ENCODE data around the gene ORC5. TPM values are rescaled to one million over a fixed set of nuclear protein-coding genes. Genes with fewer than 3 reads are reported as not detected.

Gene ORC5
- polyA plus RNA-seq, 1 donor from 2014 or later: 16.9 TPM

DNA sequence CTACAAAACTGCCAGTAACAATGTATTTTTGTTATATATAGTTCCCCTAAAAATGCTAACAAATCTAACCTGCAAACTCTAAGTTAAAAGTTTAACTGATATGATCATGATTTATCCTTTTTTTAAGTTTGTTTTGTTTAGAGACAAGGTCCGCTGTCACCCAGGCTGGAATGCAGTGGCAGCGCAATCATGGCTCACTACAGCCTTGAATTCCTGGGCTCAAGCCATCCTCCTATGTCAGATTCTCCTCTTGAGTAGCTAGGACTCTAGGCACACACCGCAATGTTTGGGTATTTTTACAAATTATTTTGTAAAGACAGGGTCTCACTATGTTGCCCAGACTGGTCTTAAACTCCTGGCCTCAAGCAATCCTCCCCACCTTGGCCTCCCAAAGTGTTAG is 46.6 kb downstream of the ORC5 start:
- peaks cover 0 to 1% (median 0%) of the 10 kb centered on the region in 3 donors for H3K9me3 Mint-ChIP-seq
- peaks cover 0 to 5% (median 0%) of the 10 kb centered on the region in 3 donors for H3K4me1 Mint-ChIP-seq
- no peaks in the 10 kb centered on the region for H3K27me3 Mint-ChIP-seq
- H3K27ac Mint-ChIP-seq: peak overlapping the region in 1 of 3 donors; percentile 72
- H3K36me3 Mint-ChIP-seq: peaks cover 3% of the 10 kb centered on the region
- H3K4me3 Mint-ChIP-seq: no peak overlapping the region

- Mint-ChIP-seq H3K27ac (no peak overlapping the region), H3K36me3 (peaks cover 3% of the 10 kb centered on the region), H3K27me3 (no peaks in the 10 kb centered on the region), H3K4me1 (peaks cover 0 to 5% (median 0%) of the 10 kb centered on the region in 3 donors), H3K4me3 (no peak overlapping the region), H3K9me3 (peaks cover 0 to 1% (median 0%) of the 10 kb centered on the region in 3 donors)
Measured at GRCh38 chr7:104160375-104160774, 47.4 kb downstream of the ORC5 start.

- Mint-ChIP-seq H3K36me3 (peaks cover 6% of the 10 kb centered on the region), H3K9me3 (peaks cover 0 to 1% (median 0%) of the 10 kb centered on the region in 3 donors), H3K27ac (no peak overlapping the region), H3K4me3 (no peak overlapping the region), H3K4me1 (peaks cover 0 to 5% (median 0%) of the 10 kb centered on the region in 3 donors), H3K27me3 (no peaks in the 10 kb centered on the region)
Measured at GRCh38 chr7:104156842-104157277, 51.0 kb downstream of the ORC5 start.

- Mint-ChIP-seq H3K4me1 (peaks cover 0 to 2% (median 0%) of the 10 kb centered on the region in 3 donors), H3K4me3 (no peak overlapping the region), H3K27ac (no peak overlapping the region), H3K9me3 (no peaks in the 10 kb centered on the region), H3K36me3 (peaks cover 4% of the 10 kb centered on the region), H3K27me3 (no peaks in the 10 kb centered on the region)
Measured at GRCh38 chr7:104153287-104153686, 54.5 kb downstream of the ORC5 start.

DNA sequence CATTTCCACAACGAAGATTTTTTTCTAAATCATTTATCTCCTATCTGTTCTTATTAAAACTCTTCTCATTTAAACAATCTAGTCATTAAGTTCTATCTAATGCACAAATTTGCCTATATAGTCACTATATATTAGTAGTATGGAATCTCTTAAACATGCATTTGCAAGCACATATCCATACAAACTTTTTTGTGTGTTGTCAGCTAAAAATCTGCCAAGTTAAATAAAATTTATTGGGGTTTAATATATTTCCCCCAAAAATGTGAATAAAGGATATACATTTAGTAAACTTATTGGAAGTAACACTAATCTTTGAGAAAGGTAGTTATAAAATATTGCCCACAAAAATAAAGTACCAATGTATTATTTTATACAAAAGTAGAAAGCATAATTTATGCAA is 55.3 kb downstream of the ORC5 start:
- no peaks in the 10 kb centered on the region for H3K27me3 Mint-ChIP-seq
- H3K4me1 Mint-ChIP-seq: peaks cover 0 to 2% (median 0%) of the 10 kb centered on the region in 3 donors
- H3K36me3 Mint-ChIP-seq: peaks cover 4% of the 10 kb centered on the region
- H3K4me3 Mint-ChIP-seq: no peak overlapping the region
- no peak overlapping the region for H3K27ac Mint-ChIP-seq
- no peaks in the 10 kb centered on the region for H3K9me3 Mint-ChIP-seq

- no peaks in the 10 kb centered on the region for H3K4me1 Mint-ChIP-seq
- H3K36me3 Mint-ChIP-seq: peaks cover 12% of the 10 kb centered on the region
- H3K27me3 Mint-ChIP-seq: no peaks in the 10 kb centered on the region
- no peak overlapping the region for H3K27ac Mint-ChIP-seq
- H3K4me3 Mint-ChIP-seq: no peak overlapping the region
- no peaks in the 10 kb centered on the region for H3K9me3 Mint-ChIP-seq
Measured at GRCh38 chr7:104150470-104150869, 57.3 kb downstream of the ORC5 start.

DNA sequence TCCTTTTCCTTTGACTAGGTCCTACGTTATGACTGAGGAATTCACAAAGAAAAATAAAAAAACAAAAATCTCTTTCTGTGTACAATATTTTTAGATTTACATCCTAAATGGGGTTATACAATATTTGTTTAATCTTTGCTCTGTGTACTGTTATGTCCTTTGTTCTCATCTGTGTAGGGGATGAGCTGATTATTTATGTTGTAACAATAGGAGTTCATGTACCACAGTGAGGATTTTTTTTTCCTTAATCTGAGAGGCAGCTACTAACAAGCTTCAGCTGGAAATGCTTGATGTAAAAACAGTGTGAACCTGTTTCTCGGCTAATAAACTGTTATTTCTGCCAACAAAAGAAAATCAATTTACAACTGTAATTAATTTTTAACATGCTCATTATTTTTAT is 58.0 kb downstream of the ORC5 start:
- H3K27me3 Mint-ChIP-seq: no peaks in the 10 kb centered on the region
- H3K9me3 Mint-ChIP-seq: no peaks in the 10 kb centered on the region
- no peak overlapping the region for H3K4me3 Mint-ChIP-seq
- H3K36me3 Mint-ChIP-seq: peaks cover 12% of the 10 kb centered on the region
- H3K4me1 Mint-ChIP-seq: no peaks in the 10 kb centered on the region
- no peak overlapping the region for H3K27ac Mint-ChIP-seq

DNA sequence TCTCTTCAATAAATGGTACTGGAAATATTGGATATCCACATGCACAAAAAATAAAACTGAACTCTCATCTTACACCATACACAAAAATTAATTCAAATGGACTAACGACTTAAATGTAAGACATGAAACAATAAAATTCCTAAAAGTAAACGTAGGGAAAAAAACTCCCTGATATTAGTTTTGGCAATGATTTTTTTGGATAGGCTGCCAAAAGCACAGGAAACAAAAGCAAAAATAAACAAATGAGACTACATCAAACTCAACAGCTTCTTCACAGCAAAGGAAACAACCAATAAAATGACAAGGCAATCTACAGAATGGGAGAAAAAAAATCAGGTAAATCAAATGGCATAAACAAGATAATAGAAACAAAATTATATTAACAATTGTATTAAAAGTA is 65.7 kb downstream of the ORC5 start:
- Mint-ChIP-seq H3K9me3 (no peaks in the 10 kb centered on the region), H3K27me3 (no peaks in the 10 kb centered on the region), H3K36me3 (peaks cover 10% of the 10 kb centered on the region), H3K4me3 (no peak overlapping the region), H3K4me1 (no peaks in the 10 kb centered on the region), H3K27ac (no peak overlapping the region)

DNA sequence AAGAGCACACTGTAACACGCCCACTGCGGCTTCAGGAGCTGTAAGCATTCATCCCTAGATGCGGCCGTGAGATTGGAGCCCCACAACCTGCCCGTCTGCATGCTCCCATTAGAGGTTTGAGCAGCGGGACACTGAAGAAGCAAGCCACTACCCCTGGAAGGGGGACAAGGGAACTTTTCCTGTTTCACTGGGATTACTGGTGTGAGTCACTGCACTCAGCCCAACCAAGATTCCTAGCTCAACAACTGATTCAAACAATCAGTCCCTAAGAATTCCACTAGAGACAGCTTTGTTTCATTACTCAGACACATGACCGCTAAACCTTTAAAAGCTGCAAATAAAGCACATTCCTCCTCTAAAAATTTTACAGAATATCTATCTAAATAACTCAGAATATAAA is 69.8 kb downstream of the ORC5 start:
- Mint-ChIP-seq H3K4me1 (no peaks in the 10 kb centered on the region), H3K36me3 (peaks cover 5% of the 10 kb centered on the region), H3K9me3 (no peaks in the 10 kb centered on the region), H3K4me3 (no peak overlapping the region), H3K27me3 (no peaks in the 10 kb centered on the region), H3K27ac (no peak overlapping the region)

DNA sequence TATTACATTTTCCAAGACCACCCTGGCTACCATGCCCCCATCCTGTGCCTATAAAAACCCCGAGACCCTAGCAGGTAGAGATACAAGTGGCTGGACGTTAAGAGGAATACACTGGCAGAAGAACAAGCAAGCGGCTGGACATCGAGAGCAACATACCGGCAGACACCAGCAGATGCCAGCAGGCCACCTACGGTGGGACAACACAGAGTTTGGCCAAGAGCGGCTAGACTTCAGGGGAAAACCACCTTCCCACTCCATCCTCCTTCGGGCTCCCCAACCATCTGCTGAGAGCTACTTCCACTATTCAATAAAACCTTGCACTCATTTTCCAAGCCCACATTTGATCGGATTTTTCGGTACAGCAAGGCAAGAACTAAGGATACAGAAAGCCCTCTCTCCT is 70.3 kb downstream of the ORC5 start:
- no peaks in the 10 kb centered on the region for H3K9me3 Mint-ChIP-seq
- H3K4me3 Mint-ChIP-seq: no peak overlapping the region
- no peaks in the 10 kb centered on the region for H3K27me3 Mint-ChIP-seq
- H3K36me3 Mint-ChIP-seq: peaks cover 5% of the 10 kb centered on the region
- H3K27ac Mint-ChIP-seq: no peak overlapping the region
- no peaks in the 10 kb centered on the region for H3K4me1 Mint-ChIP-seq

- H3K4me1 Mint-ChIP-seq: no peaks in the 10 kb centered on the region
- H3K27me3 Mint-ChIP-seq: no peaks in the 10 kb centered on the region
- peaks cover 5% of the 10 kb centered on the region for H3K36me3 Mint-ChIP-seq
- H3K9me3 Mint-ChIP-seq: no peaks in the 10 kb centered on the region
- no peak overlapping the region for H3K27ac Mint-ChIP-seq
- H3K4me3 Mint-ChIP-seq: no peak overlapping the region
Measured at GRCh38 chr7:104136981-104137380, 70.8 kb downstream of the ORC5 start.

- Mint-ChIP-seq H3K27ac (no peak overlapping the region), H3K27me3 (no peaks in the 10 kb centered on the region), H3K4me1 (no peaks in the 10 kb centered on the region), H3K9me3 (no peaks in the 10 kb centered on the region), H3K4me3 (no peak overlapping the region), H3K36me3 (peaks cover 5% of the 10 kb centered on the region)
Measured at GRCh38 chr7:104136561-104136960, 71.3 kb downstream of the ORC5 start.

- Mint-ChIP-seq H3K27ac (no peak overlapping the region), H3K27me3 (no peaks in the 10 kb centered on the region), H3K9me3 (peaks cover 0 to 3% (median 0%) of the 10 kb centered on the region in 3 donors), H3K4me1 (no peaks in the 10 kb centered on the region), H3K4me3 (no peak overlapping the region), H3K36me3 (peaks cover 8% of the 10 kb centered on the region)
Measured at GRCh38 chr7:104135760-104136558, 71.9 kb downstream of the ORC5 start.

GRCh38 chr7:104133238-104133637 is 74.6 kb downstream of the ORC5 start:
- no peak overlapping the region for H3K27ac Mint-ChIP-seq
- H3K4me1 Mint-ChIP-seq: no peaks in the 10 kb centered on the region
- H3K4me3 Mint-ChIP-seq: no peak overlapping the region
- peaks cover 21% of the 10 kb centered on the region for H3K36me3 Mint-ChIP-seq
- H3K27me3 Mint-ChIP-seq: no peaks in the 10 kb centered on the region
- peaks cover 0 to 6% (median 0%) of the 10 kb centered on the region in 3 donors for H3K9me3 Mint-ChIP-seq

- Mint-ChIP-seq H3K27ac (no peak overlapping the region), H3K4me3 (no peak overlapping the region), H3K27me3 (no peaks in the 10 kb centered on the region)
Measured at GRCh38 chr7:104130726-104131125, 77.1 kb downstream of the ORC5 start.

GRCh38 chr7:104127204-104127603 is 80.6 kb downstream of the ORC5 start:
- H3K27ac Mint-ChIP-seq: no peak overlapping the region
- H3K9me3 Mint-ChIP-seq: peaks cover 0 to 8% (median 0%) of the 10 kb centered on the region in 3 donors
- H3K36me3 Mint-ChIP-seq: peaks cover 22% of the 10 kb centered on the region
- H3K4me3 Mint-ChIP-seq: no peak overlapping the region
- no peaks in the 10 kb centered on the region for H3K4me1 Mint-ChIP-seq
- H3K27me3 Mint-ChIP-seq: no peaks in the 10 kb centered on the region

More at GRCh38 chr7:104130726-104131125, 77.1 kb downstream of the ORC5 start:
- Mint-ChIP-seq H3K36me3 (peaks cover 19% of the 10 kb centered on the region), H3K9me3 (peaks cover 0 to 6% (median 0%) of the 10 kb centered on the region in 3 donors), H3K4me1 (no peaks in the 10 kb centered on the region)

All from IgD-negative memory B cell (primary cell).